K562 (cell line): Measurements from ENCODE around the gene STT3A. TPM values are rescaled to one million over a fixed set of nuclear protein-coding genes. Genes with fewer than 3 reads are reported as not detected.

Experiments
- ATAC-seq: fragments of 200-7000 bp; cut with Tn5 transposase; 3 replicates; pipeline ENCODE4 v1.9.1; 2020; ENCODE audit warnings: moderate library complexity
- BruUV-seq: library from RNA; stranded (reverse); fragments of 400-500 nt; replicated peaks from 2 replicates; lab custom pipeline; 2021; lab: Mats Ljungman, UMichigan
- CTCF ChIA-PET: fragments of 300-600 bp; formaldehyde crosslinking; extraction: SDS; loops from one replicate; lab custom pipeline; 2021; ENCODE audit warnings: low intra/inter-chr PET ratio; lab: Yijun Ruan, JAX
- POLR2A ChIA-PET: fragments of 300-600, 350-650 bp; sonication (Branson Sonifier 250); formaldehyde crosslinking; extraction: SDS; loops from one replicate; lab custom pipeline; 2021; ENCODE audit warnings: antibody characterized with exemption, inconsistent platforms; lab: Yijun Ruan, JAX
- DNase-seq, 4 experiments: peaks; one replicate each; pipeline versions ENCODE4 v3.0.0 to v3.0.0-alpha.2; 2011 to 2018; ENCODE audit warnings: low spot score in 3 of 4, mixed read lengths in 3 of 4; ENCODE audit errors: extremely low read depth in 1 of 4
- FAIRE-seq: peaks from 2 replicates; lab custom pipeline; 2011; peaks lifted over from hg19 to GRCh38; lab: Jason Lieb, UNC
- H2AFZ ChIP-seq: 2 replicates; pipeline ENCODE4 v1.6.0; 2011; ENCODE audit warnings: low read depth, low read length, control low read depth, inconsistent platforms
- H3K27ac ChIP-seq: fragments of 200-600 bp; 3 replicates; pipeline ENCODE4 v1.8.0; 2011; ENCODE audit warnings: low read depth, mild to moderate bottlenecking, control low read depth, inconsistent platforms, low read length, moderate library complexity, mixed read lengths; ENCODE audit errors: extremely low read depth
- H3K27me3 ChIP-seq, 2 experiments: fragments of 300-600 bp in 1 of 2; 2 replicates in 1 of 2; 3 replicates in 1 of 2; pipeline versions ENCODE4 v1.6.0 to v1.8.0; 2011; ENCODE audit warnings: inconsistent platforms in 2 of 2, low read length in 2 of 2, mild to moderate bottlenecking in 1 of 2, mixed read lengths in 1 of 2, moderate library complexity in 1 of 2; ENCODE audit not compliant: control insufficient read depth in 2 of 2, insufficient read depth in 2 of 2
- H3K36me3 ChIP-seq: fragments of 300-600 bp; 3 replicates; pipeline ENCODE4 v1.8.0; 2011; ENCODE audit warnings: mild to moderate bottlenecking, low read length, inconsistent platforms; ENCODE audit not compliant: control insufficient read depth, insufficient read depth
- H3K4me1 ChIP-seq, 2 experiments: fragments of 200-600 bp in 1 of 2; replicated peaks in 1 of 2; 2 replicates in 1 of 2; 3 replicates in 1 of 2; pipeline versions ENCODE4 v1.5.1 to v1.8.0; 2011; ENCODE audit warnings: inconsistent platforms in 2 of 2, low read length in 2 of 2, mild to moderate bottlenecking in 1 of 2, mixed read lengths in 1 of 2, moderate library complexity in 1 of 2; ENCODE audit not compliant: control insufficient read depth in 2 of 2, insufficient read depth in 2 of 2
- H3K4me2 ChIP-seq: 2 replicates; pipeline ENCODE4 v1.6.1; 2011; ENCODE audit warnings: low read length, control low read depth, inconsistent platforms, mixed read lengths; ENCODE audit not compliant: insufficient read depth
- H3K4me3 ChIP-seq: fragments of 200-600 bp; sonication (generic), shearing (Covaris generic); 2 replicates; pipeline ENCODE4 v1.5.1; 2016; ENCODE audit warnings: control low read depth, inconsistent platforms
- H3K79me2 ChIP-seq: fragments of 200-600 bp; 3 replicates; pipeline ENCODE4 v1.8.0; 2011; ENCODE audit warnings: low read length, inconsistent platforms; ENCODE audit not compliant: control insufficient read depth, insufficient read depth
- H3K9ac ChIP-seq, 2 experiments: 2 replicates each; pipeline versions ENCODE4 v1.6.0 to v1.6.1; 2011; ENCODE audit warnings: low read depth in 2 of 2, low read length in 2 of 2, control low read depth in 1 of 2, inconsistent platforms in 1 of 2, mild to moderate bottlenecking in 1 of 2, mixed read lengths in 1 of 2; ENCODE audit not compliant: insufficient read depth in 1 of 2
- H3K9me1 ChIP-seq: one replicate; pipeline ENCODE4 v1.6.0; 2011; ENCODE audit warnings: inconsistent platforms, mild to moderate bottlenecking, low read length, moderate library complexity; ENCODE audit not compliant: control insufficient read depth, insufficient read depth
- H3K9me3 ChIP-seq: replicated peaks from 2 replicates; pipeline ENCODE4 v1.5.1; 2011; ENCODE audit warnings: low read depth, low read length, inconsistent platforms; ENCODE audit not compliant: control insufficient read depth, insufficient read depth
- H4K20me1 ChIP-seq: replicated peaks from 2 replicates; pipeline ENCODE4 v1.6.1; 2011; ENCODE audit warnings: low read length, inconsistent platforms, mixed read lengths; ENCODE audit not compliant: control insufficient read depth, insufficient read depth
- BACH1 ChIP-seq: fragments of 200-800 bp; sonication (Bioruptor generic); IDR thresholded peaks from 2 replicates; pipeline ENCODE4 v1.6.1; 2016; ENCODE audit warnings: missing genetic modification characterization, missing compliant biosample characterization
- CXXC5 ChIP-seq: fragments of 250-450 bp; sonication (Bioruptor Pico); IDR thresholded peaks from 2 replicates; pipeline ENCODE4 v1.8.0; 2022; ENCODE audit warnings: inconsistent platforms, mild to moderate bottlenecking, moderate library complexity
- DMBX1 ChIP-seq: fragments of 250-450 bp; sonication (Bioruptor Pico); IDR thresholded peaks from 2 replicates; pipeline ENCODE4 v1.8.0; 2022; ENCODE audit warnings: inconsistent platforms, mild to moderate bottlenecking, moderate library complexity, borderline replicate concordance
- ELF4 ChIP-seq: fragments of 450-650 bp; formaldehyde crosslinking; IDR thresholded peaks from 2 replicates; pipeline ENCODE4 v1.4.0; 2022; ENCODE audit warnings: missing genetic modification characterization
- ETV1 ChIP-seq: fragments of 450-650 bp; conservative IDR thresholded peaks from 2 replicates; pipeline ENCODE4 v1.6.1; 2016; ENCODE audit warnings: missing genetic modification characterization, control low read depth, low read depth, missing compliant biosample characterization
- EWSR1 ChIP-seq: fragments of 450-650 bp; IDR thresholded peaks from 2 replicates; pipeline ENCODE4 v1.6.1; 2018; ENCODE audit warnings: borderline replicate concordance, mild to moderate bottlenecking, low read depth, moderate library complexity; ENCODE audit not compliant: partially characterized antibody
- ID3 ChIP-seq, 2 experiments: fragments of 250-450 bp in 1 of 2; fragments of 450-650 bp in 1 of 2; sonication (Bioruptor Pico) in 1 of 2; IDR thresholded peaks; 2 replicates each; pipeline versions ENCODE4 v1.6.1 to v1.8.0; 2016 to 2021; ENCODE audit warnings: mild to moderate bottlenecking in 2 of 2, moderate library complexity in 2 of 2, missing compliant biosample characterization in 1 of 2, missing genetic modification characterization in 1 of 2
- IRF2 ChIP-seq: sonication (generic); formaldehyde crosslinking; IDR thresholded peaks from 2 replicates; pipeline ENCODE4 v1.8.1; 2022; ENCODE audit warnings: mild to moderate bottlenecking, missing genetic modification reagents
- IRF9 ChIP-seq: fragments of 450-650 bp; IDR thresholded peaks from 2 replicates; pipeline ENCODE4 v1.6.1; 2016; ENCODE audit warnings: missing biosample characterization, missing genetic modification characterization
- KHSRP ChIP-seq: fragments of 450-650 bp; IDR thresholded peaks from 2 replicates; pipeline ENCODE4 v1.6.1; 2017
- KLF1 ChIP-seq: fragments of 450-650 bp; IDR thresholded peaks from 2 replicates; pipeline ENCODE4 v1.6.1; 2016; ENCODE audit warnings: missing genetic modification characterization, missing compliant biosample characterization
- MEF2D ChIP-seq: conservative IDR thresholded peaks from 2 replicates; pipeline ENCODE4 v1.6.1; 2016; ENCODE audit warnings: low read depth, missing genetic modification characterization, missing compliant biosample characterization
- NR4A1 ChIP-seq, 2 experiments: fragments of 250-450 bp in 1 of 2; fragments of 450-650 bp in 1 of 2; sonication (Bioruptor Pico) in 1 of 2; IDR thresholded peaks; 2 replicates each; pipeline versions ENCODE4 v1.4.0 to v1.6.1; 2016 to 2020; ENCODE audit warnings: mild to moderate bottlenecking in 2 of 2, missing compliant biosample characterization in 1 of 2, missing genetic modification characterization in 1 of 2, moderate library complexity in 1 of 2
- TEAD1 ChIP-seq, 2 experiments: fragments of 450-650 bp in 1 of 2; sonication (generic) in 1 of 2; formaldehyde crosslinking; IDR thresholded peaks; 2 replicates each; pipeline versions ENCODE4 v1.4.0 to v1.8.0; 2020 to 2022; ENCODE audit warnings: mild to moderate bottlenecking in 2 of 2, missing genetic modification reagents in 1 of 2
- ZNF507 ChIP-seq: conservative IDR thresholded peaks from 2 replicates; pipeline ENCODE4 v1.6.1; 2017; ENCODE audit warnings: missing genetic modification characterization, missing compliant biosample characterization
- ZNF592 ChIP-seq: fragments of 450-650 bp; IDR thresholded peaks from 2 replicates; pipeline ENCODE4 v1.6.1; 2017; ENCODE audit warnings: antibody characterized with exemption, mild to moderate bottlenecking
- ZNF668 ChIP-seq: fragments of 250-450 bp; sonication (Bioruptor Pico); IDR thresholded peaks from 2 replicates; pipeline ENCODE4 v1.8.0; 2022; ENCODE audit warnings: mild to moderate bottlenecking, inconsistent platforms
- ZSCAN32 ChIP-seq: fragments of 450-650 bp; formaldehyde crosslinking; IDR thresholded peaks from 2 replicates; pipeline ENCODE4 v1.4.0; 2020; ENCODE audit warnings: mild to moderate bottlenecking, moderate library complexity
- WGBS: fragments of 100-300 bp; shearing (Covaris generic); methylation state at CpG from one replicate; pipeline ENCODE4 v1.1.6; 2016; ENCODE audit warnings: low coverage, mixed read lengths; ENCODE audit not compliant: insufficient coverage; ENCODE audit errors: missing lambda C conversion rate; 5-methylcytosine and 5-hydroxymethylcytosine counted together
- in situ Hi-C: fragments of 300-500 bp; cut with MboI; formaldehyde crosslinking; loops from 4 replicates; pipeline ENCODE4 v1.15.0; 2018; ENCODE audit warnings: inconsistent platforms, mixed read lengths
- intact Hi-C: fragments of 100-400 bp; cut with micrococcal nuclease; formaldehyde crosslinking; loops from 2 replicates; pipeline ENCODE4 v1.14.2; 2022
- polyA plus RNA-seq, 8 experiments: library from polyadenylated mRNA; depleted of rRNA in 4 of 8; stranded (reverse) in 5 of 8; unstranded in 3 of 8; fragments of >200 nt; fragmentation: Nextera tagmentation in 2 of 8; fragmentation: Illumina TruSeq in 1 of 8; extraction: Ambion mirVana in 2 of 8; extraction: Trizol in 1 of 8; gene quantifications; 2 replicates each; pipeline versions ENCODE4 v1.2.1 to v1.2.3, GENCODE V29; 2011 to 2014; ENCODE audit warnings: inconsistent platforms in 1 of 8, missing spikeins in 1 of 8
- total RNA-seq, 7 experiments: library from RNA; depleted of rRNA in 6 of 7; stranded (reverse); fragments of >200 nt in 6 of 7; fragmentation: Illumina TruSeq in 2 of 7; extraction: Trizol in 2 of 7; gene quantifications; 2 replicates each; pipeline versions ENCODE4 v1.2.1 to v1.2.3, GENCODE V29; 2011 to 2021; ENCODE audit warnings: low replicate concordance in 1 of 7

The STT3A gene
- total and polyA plus RNA-seq, 9 of the 15 experiments (the other 6 are each of a cell fraction or from before 2014, with no cell fraction given), result 70.7 to 330 (median 192) TPM

GRCh38 chr11:125561924-125562323, 30.7 kb upstream of the STT3A start:
- no peaks in the 10 kb centered on the region for H3K27me3 ChIP-seq
- intact Hi-C loops (no loop called here), in situ Hi-C loops (no loop called here)
- no peaks in the 10 kb centered on the region for H3K36me3 ChIP-seq
- H3K9ac ChIP-seq, result no peak overlapping the region
- no peaks in the 10 kb centered on the region for H3K9me1 ChIP-seq
- no peaks in the 10 kb centered on the region for H4K20me1 ChIP-seq
- H3K9me3 ChIP-seq, result no peaks in the 10 kb centered on the region
- ATAC-seq (no peak), FAIRE-seq (no peak), DNase-seq (no peak)
- WGBS, result 94% methylated on average over 1 of the region's 1 CpG
- no peak overlapping the region for H3K4me3 ChIP-seq
- ChIA-PET CTCF (no interaction called here), POLR2A (no interaction called here)
- no peak overlapping the region for H3K4me2 ChIP-seq
- no peak overlapping the region for H3K27ac ChIP-seq
- no TSS peak for BruUV-seq
- H3K79me2 ChIP-seq, result no peaks in the 10 kb centered on the region
- H2AFZ ChIP-seq, result 0 out of 2 replicates have a peak overlapping the region, but pooled peaks have one; percentile 48
- H3K4me1 ChIP-seq, result peaks cover 0 to 8% of the 10 kb centered on the region in 2 experiments; a peak in 1 of 5 replicates
- peak; percentile 28; the same call in 1 of the 2 replicates for TF ChIP-seq ZNF507
- TF ChIP-seq NR4A1 (CRISPR knock-in tag; IDR thresholded peaks at IDR 0.05), result no peak
- peak; percentile 79 for TF ChIP-seq NR4A1 (tag; IDR thresholded peaks at IDR 0.05)
- TF ChIP-seq TEAD1 (CRISPR knock-in tag; IDR thresholded peaks at IDR 0.05), result peak in 1 of 2 experiments; percentile 44; a peak in 1 of 4 replicates
- TF ChIP-seq KLF1 (tag), result no peak
- no peak for TF ChIP-seq ELF4 (CRISPR knock-in tag)
- TF ChIP-seq EWSR1, result no peak
- TF ChIP-seq ZNF592, result peak; percentile 98
- 0 out of 2 replicates have a peak, but pooled peaks have one; percentile 12 for TF ChIP-seq ETV1 (tag)
- peak; percentile 93 for TF ChIP-seq DMBX1 (CRISPR knock-in tag)
- TF ChIP-seq CXXC5 (CRISPR knock-in tag), result peak; percentile 58
- TF ChIP-seq IRF9, result peak; percentile 85
- TF ChIP-seq IRF2 (CRISPR knock-in tag), result no peak
- TF ChIP-seq BACH1, result peak; percentile 55; the same call in 1 of the 2 replicates
- TF ChIP-seq ID3 (CRISPR knock-in tag; IDR thresholded peaks at IDR 0.05), result no peak
- TF ChIP-seq ID3 (tag; IDR thresholded peaks at IDR 0.05), result peak; percentile 94
- TF ChIP-seq ZSCAN32 (CRISPR knock-in tag), result no peak
- TF ChIP-seq KHSRP, result no peak
- TF ChIP-seq ZNF668, result peak; percentile 73; the same call in 1 of the 2 replicates
- TF ChIP-seq MEF2D (tag), result peak; percentile 85
